ENCODE measurements around the gene ORAI1. TPM values are rescaled to one million over a fixed set of nuclear protein-coding genes. Genes with fewer than 3 reads are reported as not detected.
A peak's percentile ranks its signal among the peaks of the same experiment; 100 is the strongest.

Gene ORAI1
- total RNA-seq, 1 experiment from 2014 or later, result 33.9 TPM

DNA sequence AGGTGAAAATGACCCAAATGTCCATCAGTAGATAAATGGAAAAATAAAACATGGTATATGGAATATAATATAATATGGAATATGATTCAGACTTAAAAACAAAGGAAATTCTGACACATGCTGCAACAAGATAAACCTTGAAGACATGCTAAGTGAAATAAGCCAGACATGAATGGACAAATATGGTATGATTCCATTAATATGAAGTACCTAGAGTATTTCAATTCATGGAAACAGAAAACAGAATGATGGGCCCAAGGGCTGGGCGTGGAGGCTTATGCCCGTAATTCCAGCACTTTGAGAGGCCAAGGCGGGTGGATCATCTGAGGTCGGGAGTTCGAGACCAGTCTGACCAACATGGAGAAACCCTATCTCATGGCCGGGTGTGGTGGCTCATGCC is 22.7 kb upstream of the ORAI1 start:
- DNase-seq, result no peak
- Mint-ChIP-seq H3K27me3 (ENCODE audit: insufficient read depth, unreplicated experiment) (no peaks in the 10 kb centered on the region), H3K4me1 (ENCODE audit: low read depth, unreplicated experiment) (peaks cover 23% of the 10 kb centered on the region), H3K36me3 (ENCODE audit: insufficient read depth, unreplicated experiment) (peaks cover 27% of the 10 kb centered on the region), H3K4me3 (ENCODE audit: unreplicated experiment) (no peak overlapping the region), H3K27ac (ENCODE audit: unreplicated experiment) (no peak overlapping the region), H3K9me3 (ENCODE audit: unreplicated experiment) (peaks cover 5% of the 10 kb centered on the region)
- no peaks in the 10 kb centered on the region for H3K9me3 ChIP-seq
- no TSS peak for BruUV-seq (replicated peaks)
- no peaks in the 10 kb centered on the region for H3K36me3 ChIP-seq (ENCODE audit: control insufficient read depth, insufficient read depth, low read length)
- peaks cover 40% of the 10 kb centered on the region for H3K4me1 ChIP-seq
- H3K27me3 ChIP-seq (replicated peaks; ENCODE audit: control insufficient read depth, insufficient read depth, low read length), result no peaks in the 10 kb centered on the region
- H3K4me3 ChIP-seq (ENCODE audit: low read depth, low read length), result no peak overlapping the region
- ChIA-PET CTCF (no interaction called here), POLR2A (no interaction called here)
- TF ChIP-seq CTCF (IDR thresholded peaks at IDR 0.05; ENCODE audit: insufficient read depth in 1 of 2, low read depth in 1 of 2, low read length in 1 of 2, severe bottlenecking in 1 of 2, unreplicated experiment in 1 of 2), result no peak
- intact Hi-C loops (cut with micrococcal nuclease; ENCODE audit: unreplicated experiment), result loop anchor here (5.0 kb wide), 1 partner anchor 66 kb away; no protein-coding TSS in a partner anchor

GRCh38 chr12:121608301-121608700 is 18.0 kb upstream of the ORAI1 start:
- Histone ChIP-seq H3K36me3 (ENCODE audit: control insufficient read depth, insufficient read depth, low read length) (no peaks in the 10 kb centered on the region), H3K9me3 (no peaks in the 10 kb centered on the region), H3K4me1 (peaks cover 7% of the 10 kb centered on the region), H3K27me3 (replicated peaks; ENCODE audit: control insufficient read depth, insufficient read depth, low read length) (no peaks in the 10 kb centered on the region), H3K4me3 (ENCODE audit: low read depth, low read length) (no peak overlapping the region)
- Mint-ChIP-seq H3K27ac (ENCODE audit: unreplicated experiment) (peak overlapping the region; percentile 68), H3K4me3 (ENCODE audit: unreplicated experiment) (no peak overlapping the region), H3K4me1 (ENCODE audit: low read depth, unreplicated experiment) (peaks cover 30% of the 10 kb centered on the region), H3K36me3 (ENCODE audit: insufficient read depth, unreplicated experiment) (peaks cover 5% of the 10 kb centered on the region), H3K9me3 (ENCODE audit: unreplicated experiment) (peaks cover 9% of the 10 kb centered on the region), H3K27me3 (ENCODE audit: insufficient read depth, unreplicated experiment) (no peaks in the 10 kb centered on the region)
- intact Hi-C loops (cut with micrococcal nuclease; ENCODE audit: unreplicated experiment), result no loop called here
- no TSS peak for BruUV-seq (replicated peaks)
- TF ChIP-seq CTCF (IDR thresholded peaks at IDR 0.05; ENCODE audit: insufficient read depth in 1 of 2, low read depth in 1 of 2, low read length in 1 of 2, severe bottlenecking in 1 of 2, unreplicated experiment in 1 of 2), result no peak
- ChIA-PET CTCF (no interaction called here), POLR2A (no interaction called here)
- DNase-seq, result no peak

GRCh38 chr12:121610239-121611149 is 15.8 kb upstream of the ORAI1 start:
- Histone ChIP-seq H3K27me3 (replicated peaks; ENCODE audit: control insufficient read depth, insufficient read depth, low read length) (no peaks in the 10 kb centered on the region), H3K4me1 (peaks cover 7% of the 10 kb centered on the region), H3K9me3 (no peaks in the 10 kb centered on the region), H3K4me3 (ENCODE audit: low read depth, low read length) (no peak overlapping the region), H3K36me3 (ENCODE audit: control insufficient read depth, insufficient read depth, low read length) (no peaks in the 10 kb centered on the region)
- Mint-ChIP-seq H3K4me3 (ENCODE audit: unreplicated experiment) (no peak overlapping the region), H3K36me3 (ENCODE audit: insufficient read depth, unreplicated experiment) (peaks cover 5% of the 10 kb centered on the region), H3K4me1 (ENCODE audit: low read depth, unreplicated experiment) (peaks cover 23% of the 10 kb centered on the region), H3K9me3 (ENCODE audit: unreplicated experiment) (peaks cover 9% of the 10 kb centered on the region), H3K27ac (ENCODE audit: unreplicated experiment) (peak overlapping the region; percentile 79), H3K27me3 (ENCODE audit: insufficient read depth, unreplicated experiment) (no peaks in the 10 kb centered on the region)
- DNase-seq, result no peak
- TF ChIP-seq CTCF (IDR thresholded peaks at IDR 0.05; ENCODE audit: insufficient read depth in 1 of 2, low read depth in 1 of 2, low read length in 1 of 2, severe bottlenecking in 1 of 2, unreplicated experiment in 1 of 2), result no peak
- POLR2A ChIA-PET, result no interaction called here
- intact Hi-C loops (cut with micrococcal nuclease; ENCODE audit: unreplicated experiment), result no loop called here
- no TSS peak for BruUV-seq (replicated peaks)
- CTCF ChIA-PET, result interaction anchor here (0.8 kb wide), 2 partner anchors 27 to 58 kb away, joined by 3 to 4 read pairs; no protein-coding TSS in a partner anchor
